CD4-positive, alpha-beta T cell treated with Interleukin-2 at 100 ng/mL for 4 hours (primary cell): ENCODE measurements around the gene BTN1A1.
"Not testable (repeated sequence)": the region's sequence is repeated elsewhere in the genome, so short reads cannot be mapped to it uniquely, and the experiment has no call there.

ENCODE experiments used
- DNase-seq: peaks from one replicate; pipeline ENCODE4 v3.0.0-alpha.2; 2020; ENCODE audit warnings: low spot score

The BTN1A1 gene

GRCh38 chr6:26500102-26500501 lies at the start of gene BTN1A1:
Gene BTN1A1, plus strand, starts transcription at chr6:26500303. Its CDS starts 984 bp downstream, at chr6:26501287.
- DNase-seq = no peak

DNA sequence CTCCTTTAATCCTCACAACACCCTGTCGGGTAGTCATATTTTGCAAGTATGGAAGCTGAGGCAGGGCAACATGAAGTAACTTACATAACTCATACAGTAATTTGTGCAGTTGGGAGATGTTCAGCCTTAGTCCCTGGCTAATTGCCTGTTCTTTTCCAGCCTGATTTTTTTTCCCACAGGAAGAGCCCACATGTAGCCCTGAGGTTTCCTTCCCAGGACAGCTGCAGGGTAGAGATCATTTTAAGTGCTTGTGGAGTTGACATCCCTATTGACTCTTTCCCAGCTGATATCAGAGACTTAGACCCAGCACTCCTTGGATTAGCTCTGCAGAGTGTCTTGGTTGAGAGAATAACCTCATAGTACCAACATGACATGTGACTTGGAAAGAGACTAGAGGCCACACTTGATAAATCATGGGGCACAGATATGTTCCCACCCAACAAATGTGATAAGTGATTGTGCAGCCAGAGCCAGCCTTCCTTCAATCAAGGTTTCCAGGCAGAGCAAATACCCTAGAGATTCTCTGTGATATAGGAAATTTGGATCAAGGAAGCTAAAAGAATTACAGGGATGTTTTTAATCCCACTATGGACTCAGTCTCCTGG lies 47.4 kb upstream of the BTN1A1 start:
- no peak for DNase-seq

GRCh38 chr6:26454631-26455030 lies 45.5 kb upstream of the BTN1A1 start:
- no peak for DNase-seq

DNA sequence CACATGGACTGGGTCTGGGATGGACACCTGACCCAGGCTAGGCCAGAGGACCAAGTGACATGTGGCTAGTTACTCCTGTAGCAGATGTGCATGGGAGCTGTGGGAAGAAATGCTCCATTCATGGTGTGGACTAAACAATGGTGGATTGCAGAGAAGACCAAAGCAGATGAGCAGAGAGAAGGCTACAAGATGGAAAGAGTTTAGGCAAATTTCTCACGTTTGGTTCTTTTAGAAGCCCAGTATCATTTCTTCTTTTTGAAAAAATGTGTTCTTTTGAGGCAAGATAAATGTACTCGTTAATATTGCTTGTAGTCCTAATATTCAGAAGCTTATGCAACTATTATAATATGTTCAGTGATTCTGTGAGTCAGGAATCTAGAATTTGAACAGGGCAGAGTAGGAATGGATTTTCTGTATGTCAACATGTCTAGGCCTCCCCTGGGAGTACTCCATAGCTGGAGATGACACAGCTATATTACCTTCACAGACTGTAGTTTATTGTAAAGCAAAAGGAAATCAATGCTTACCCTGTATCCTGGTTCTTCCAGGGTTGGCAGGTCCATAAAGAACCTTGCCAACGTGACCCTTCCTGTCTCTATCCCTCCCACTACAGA lies 44.6 kb upstream of the BTN1A1 start:
- no peak for DNase-seq

DNA sequence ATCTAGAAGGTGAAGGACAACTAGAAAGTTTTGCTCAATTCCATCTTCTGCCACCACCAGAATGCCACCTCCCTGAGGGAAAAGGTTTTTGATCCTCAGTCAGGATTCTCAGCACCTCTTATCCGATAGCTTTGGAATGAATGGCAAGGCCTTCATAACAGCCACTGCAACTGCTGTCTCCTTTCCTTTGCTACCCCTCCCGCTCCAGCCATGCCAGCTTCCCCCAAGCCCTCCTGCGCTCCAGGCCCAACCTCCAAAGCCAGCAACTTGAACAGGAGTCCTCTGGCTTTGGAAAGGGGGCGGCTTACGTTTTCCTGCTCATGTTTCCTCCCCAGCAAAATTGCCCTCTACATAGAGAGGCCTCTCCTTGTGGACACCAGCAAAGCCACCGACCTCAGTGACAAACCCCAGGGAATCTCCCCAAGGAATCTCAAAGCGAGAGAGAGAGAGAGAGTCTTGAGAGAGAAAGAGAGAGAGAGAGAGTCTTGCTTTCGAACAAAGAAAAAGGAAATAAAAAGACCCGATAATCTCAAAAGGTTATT lies 42.8 kb upstream of the BTN1A1 start:
- DNase-seq = no peak

- peak; percentile 83 for DNase-seq
Measured at GRCh38 chr6:26457806-26458688, 42.1 kb upstream of the BTN1A1 start, which contains the start of gene BTN2A1. Gene BTN2A1, plus strand, starts transcription at chr6:26457955. Its CDS starts 682 bp downstream, at chr6:26458637.

GRCh38 chr6:26459023-26459810 lies 40.9 kb upstream of the BTN1A1 start:
- DNase-seq = no peak

GRCh38 chr6:26461353-26461752 lies 38.8 kb upstream of the BTN1A1 start:
- DNase-seq = not testable (repeated sequence)

DNA sequence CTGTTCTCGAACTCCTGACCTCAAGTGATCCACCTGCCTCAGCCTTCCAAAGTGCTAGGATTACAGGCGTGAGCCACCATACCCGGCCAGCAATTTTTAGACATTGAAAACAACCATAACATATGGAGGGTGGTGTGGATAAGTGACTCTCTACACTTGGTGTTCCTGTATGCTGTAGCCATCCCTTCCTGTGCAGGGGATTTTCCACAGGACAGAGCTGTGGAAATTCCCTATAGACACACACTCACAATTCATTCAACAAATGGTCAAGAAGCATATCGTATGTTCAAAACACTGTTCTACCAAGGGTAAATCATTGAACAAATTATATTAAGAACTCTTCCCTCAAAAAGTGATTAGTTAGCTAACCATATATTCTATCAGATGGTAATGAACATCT lies 36.1 kb upstream of the BTN1A1 start:
- DNase-seq = no peak

DNA sequence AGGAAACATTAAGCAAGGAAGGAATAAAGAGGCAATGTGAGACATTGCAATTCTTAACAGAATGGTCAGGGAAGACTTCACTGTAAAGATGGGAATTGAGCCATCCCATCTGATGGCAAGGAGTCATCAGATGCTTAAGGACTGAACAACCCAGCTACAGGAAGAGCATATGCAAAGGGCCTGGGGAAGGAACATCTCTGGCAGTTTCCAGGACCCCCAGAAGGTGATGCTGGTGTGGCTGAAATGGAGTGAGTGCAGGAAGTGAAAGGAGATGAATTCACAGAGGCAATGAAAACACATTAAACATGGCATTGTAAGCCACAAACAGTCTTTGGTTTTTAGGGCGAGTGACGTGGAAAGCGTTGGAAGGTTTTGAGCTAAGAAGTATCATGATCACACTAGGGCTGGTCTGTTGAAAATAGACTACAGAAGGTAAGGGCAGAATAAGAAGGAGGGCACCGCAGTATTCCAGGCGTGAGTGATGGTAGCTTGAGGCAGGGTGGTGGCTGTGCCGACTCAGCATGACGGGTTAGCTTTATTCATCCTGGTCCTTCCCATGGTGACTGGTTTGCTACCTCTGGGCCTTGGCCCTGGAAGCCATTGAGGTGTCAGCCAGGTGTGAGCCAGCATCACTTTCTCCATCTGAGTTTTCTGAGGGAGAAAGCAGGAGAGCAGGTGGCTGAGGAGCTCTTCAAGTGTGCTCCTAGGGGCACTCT lies 35.5 kb upstream of the BTN1A1 start:
- no peak for DNase-seq

DNA sequence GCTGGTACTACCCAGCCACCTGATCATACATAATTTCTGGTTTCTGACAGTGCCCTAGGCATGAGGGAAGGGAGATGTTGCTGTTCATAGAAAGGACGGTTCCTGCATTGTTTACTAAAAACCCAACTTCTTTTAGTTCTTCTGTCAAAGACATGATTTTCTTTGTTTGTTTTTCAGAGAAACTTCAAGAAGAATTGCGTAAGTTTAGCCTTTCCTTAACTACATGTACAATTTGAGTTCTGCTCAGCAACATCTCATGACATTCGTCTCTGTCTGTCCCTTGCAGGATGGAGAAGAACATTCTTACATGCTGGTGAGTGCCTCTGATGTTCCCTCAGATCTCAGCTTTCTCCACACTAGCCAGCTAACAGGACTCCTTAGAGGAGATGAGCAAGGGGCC lies 34.3 kb upstream of the BTN1A1 start:
- no peak for DNase-seq

DNA sequence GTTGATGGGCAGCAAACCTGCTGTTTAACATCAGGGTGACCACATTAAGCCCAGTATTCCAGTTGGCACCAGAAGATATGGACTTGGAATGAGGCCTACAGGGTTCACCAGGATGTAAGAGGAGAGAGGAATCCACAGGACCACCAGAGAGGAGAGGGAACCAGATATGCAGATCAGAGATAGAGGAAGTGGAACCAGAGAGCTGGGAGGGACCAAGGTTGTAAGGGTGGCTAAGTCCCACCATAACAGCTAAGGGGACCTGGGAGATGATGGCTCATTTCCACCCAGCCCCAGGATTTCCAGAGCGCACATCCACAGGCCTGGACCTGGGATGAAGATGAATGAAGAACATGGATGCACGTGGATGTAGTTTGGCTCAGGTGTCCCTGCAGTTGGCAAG lies 31.3 kb upstream of the BTN1A1 start:
- DNase-seq = no peak

DNA sequence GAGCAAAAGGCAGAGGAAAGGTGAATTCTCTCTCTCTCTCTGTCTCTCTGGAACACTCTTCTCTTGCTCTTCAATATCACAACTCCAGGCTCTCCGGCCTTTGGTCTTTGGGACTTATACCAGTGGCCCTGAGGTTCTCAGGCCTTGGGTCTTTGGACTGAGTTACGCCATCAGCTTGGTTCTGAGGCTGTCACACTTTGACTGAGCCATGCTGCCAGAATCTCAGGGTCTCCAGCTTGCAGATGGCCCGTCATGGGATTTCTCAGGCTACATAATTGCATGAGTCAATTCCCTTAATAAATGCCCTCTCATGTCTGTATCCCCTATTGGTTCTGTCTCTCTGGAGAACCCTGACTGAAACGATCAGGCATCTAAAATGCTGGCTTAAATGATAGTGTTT lies 29.5 kb upstream of the BTN1A1 start:
- no peak for DNase-seq

GRCh38 chr6:26471970-26472369 lies 28.1 kb upstream of the BTN1A1 start:
- DNase-seq = no peak

DNA sequence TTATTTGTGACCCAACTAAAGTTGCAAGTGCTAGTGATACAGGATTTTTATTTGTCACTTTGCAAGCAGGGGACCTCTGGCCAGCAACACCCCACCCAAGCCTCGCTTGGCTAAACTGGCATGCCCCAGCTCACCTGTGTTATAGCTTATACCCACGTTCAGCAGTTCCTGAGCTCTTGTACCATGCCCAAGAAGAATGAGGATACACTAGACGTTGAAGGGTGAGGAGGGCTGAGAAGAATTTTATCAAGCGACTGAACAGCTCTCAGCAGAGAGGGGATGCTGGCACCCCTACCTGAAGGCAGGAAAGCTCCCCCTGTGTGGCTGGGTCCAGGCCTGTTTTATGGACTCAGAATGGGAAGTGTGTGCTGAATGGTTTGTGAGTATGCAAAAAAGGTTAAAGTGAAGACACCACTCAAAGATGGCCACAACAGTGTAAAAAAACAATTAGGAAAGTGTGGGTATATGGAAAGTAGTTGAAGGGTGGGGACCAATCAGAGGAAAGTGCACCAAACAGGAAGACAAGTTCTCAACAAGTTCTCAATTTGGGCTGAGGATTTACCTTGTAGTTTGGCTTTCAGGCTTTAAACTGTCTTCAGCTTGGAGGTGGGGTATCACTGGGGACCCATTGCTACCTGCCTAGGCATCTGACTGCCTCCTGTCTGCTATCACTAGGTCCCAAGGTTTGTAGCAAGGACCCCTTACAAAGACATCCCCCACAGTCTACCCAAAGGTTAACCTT lies 27.4 kb upstream of the BTN1A1 start:
- DNase-seq = peak; percentile 20

- no peak for DNase-seq
Measured at GRCh38 chr6:26473429-26473757, 26.7 kb upstream of the BTN1A1 start.

DNA sequence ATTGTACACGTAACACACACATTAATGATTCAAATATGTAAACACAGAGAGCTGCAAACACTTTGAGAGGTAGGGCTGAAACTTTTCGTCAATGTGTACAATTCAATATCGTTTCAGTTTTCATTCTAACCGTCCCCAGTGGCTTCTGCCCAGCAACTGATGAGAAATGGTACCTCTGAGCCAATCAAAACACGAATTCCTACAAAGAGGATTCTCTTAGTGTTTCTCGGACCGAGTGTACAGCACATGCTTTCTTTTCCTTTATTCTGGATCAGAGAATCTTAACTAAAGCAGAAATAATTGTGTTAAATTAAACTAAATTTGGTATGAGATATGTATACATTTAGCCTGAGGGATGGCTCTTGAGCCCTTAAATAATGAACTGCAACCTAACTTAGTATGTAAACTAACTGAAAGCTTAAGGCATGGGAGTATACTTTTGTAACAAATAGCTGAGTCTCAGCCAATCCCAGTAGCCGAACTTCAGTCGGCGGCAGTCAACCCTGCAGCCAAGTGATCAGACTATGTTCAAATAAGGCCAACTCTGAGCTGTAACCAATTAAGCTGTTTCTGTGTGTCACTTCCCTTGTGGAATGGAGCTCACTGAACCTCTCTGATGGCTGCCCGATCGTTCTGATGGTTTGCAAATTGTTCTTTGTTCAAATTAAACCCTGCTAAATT lies 26.2 kb upstream of the BTN1A1 start:
- DNase-seq = peak; percentile 94

DNA sequence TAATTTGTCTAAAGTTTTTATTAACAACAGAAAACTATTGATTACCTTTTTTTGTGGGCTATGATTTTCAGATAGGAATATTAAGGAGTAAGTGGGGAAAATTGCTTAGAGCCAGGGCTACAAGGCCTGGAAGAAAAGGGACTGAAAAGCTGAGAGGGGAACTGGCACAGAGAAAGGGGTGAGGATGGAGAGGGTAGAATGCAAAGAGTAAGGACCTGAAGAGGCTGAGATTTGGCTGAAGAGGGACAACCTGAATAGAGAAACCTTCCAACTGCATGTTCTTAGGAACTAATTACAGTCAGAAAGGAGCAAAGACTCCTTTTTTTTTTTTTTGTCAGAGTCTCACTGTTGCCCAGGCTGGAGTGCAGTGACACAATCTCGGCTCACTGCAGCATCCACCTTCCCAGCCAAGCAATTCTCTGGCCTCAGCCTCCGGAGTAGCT lies 25.6 kb upstream of the BTN1A1 start:
- no peak for DNase-seq

GRCh38 chr6:26475823-26476729 lies 24.0 kb upstream of the BTN1A1 start:
- DNase-seq = peak; percentile 9
